ENCODE results near the gene SERPINA3.
"Not testable (repeated sequence)": the region's sequence is repeated elsewhere in the genome, so short reads cannot be mapped to it uniquely, and the experiment has no call there.

Gene SERPINA3

DNA sequence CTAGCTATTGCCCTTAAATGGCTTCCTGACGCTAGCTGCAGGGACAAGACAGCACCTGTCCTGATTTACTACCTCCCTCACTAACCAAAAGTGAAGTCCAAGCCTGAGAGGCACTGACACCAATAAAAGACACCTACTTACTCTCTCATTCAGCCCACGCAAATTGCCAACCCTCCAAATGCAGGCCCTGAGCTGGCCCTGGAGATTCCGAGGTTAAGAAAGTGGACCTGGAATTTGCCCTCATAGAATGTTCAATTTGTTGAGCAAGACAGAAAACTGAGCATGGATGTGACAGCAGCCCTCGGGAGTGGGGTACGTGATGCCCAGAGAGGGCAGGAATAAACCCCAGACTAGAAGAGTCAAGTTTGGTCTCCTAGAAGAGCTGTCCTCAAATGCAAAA lies 16.4 kb downstream of the SERPINA3 start:
- TF ChIP-seq POLR2AphosphoS5 (IDR thresholded peaks at IDR 0.05; ENCODE audit: low read depth, low read length) (no peak), POLR2A (IDR thresholded peaks at IDR 0.05; ENCODE audit: low read depth, low read length) (no peak), TAF1 (IDR thresholded peaks at IDR 0.05; ENCODE audit: borderline replicate concordance, low read depth, low read length) (no peak)
- DNase-seq (ENCODE audit: insufficient read length): no peak
- no peak for FAIRE-seq

DNA sequence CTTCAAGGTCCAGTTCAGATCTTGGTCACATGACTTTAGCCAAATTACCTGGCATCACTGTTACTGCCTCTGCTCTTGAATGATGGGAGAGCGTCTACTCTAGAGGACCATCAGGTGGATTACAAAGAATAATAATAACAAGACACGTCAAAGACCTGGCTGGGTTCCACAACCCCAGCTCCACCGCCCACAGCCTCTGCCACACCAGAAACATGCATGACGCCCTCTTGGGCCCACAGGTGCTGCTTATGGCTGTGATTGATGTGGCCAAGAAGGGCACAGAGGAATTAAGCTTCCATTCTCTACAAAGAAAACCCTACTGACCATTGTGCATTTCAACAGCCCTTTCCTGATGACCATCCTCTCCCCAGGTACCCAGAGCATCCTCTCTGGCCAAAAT lies 18.2 kb downstream of the SERPINA3 start:
- FAIRE-seq (no peak), DNase-seq (ENCODE audit: insufficient read length) (no peak)
- TF ChIP-seq TAF1 (IDR thresholded peaks at IDR 0.05; ENCODE audit: borderline replicate concordance, low read depth, low read length): no peak
- TF ChIP-seq POLR2AphosphoS5 (IDR thresholded peaks at IDR 0.05; ENCODE audit: low read depth, low read length): no peak

DNA sequence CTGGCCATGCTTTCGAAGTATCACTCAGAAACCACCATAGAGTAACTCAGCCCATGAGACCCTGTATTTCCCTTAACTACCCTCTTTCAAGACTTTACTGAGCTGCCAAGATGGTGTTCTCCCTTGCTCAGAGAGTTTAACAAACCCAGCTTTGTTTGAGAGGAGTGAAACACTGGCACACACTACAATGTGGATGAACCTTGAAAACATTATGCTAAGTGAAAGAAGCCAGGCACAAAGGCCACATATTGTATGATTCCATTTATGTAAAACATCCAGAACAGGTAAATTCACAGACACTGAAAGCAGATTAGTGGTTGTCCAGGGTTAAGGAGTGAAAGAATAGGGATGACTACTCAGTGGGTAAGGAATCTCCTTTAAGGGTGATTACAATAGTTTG lies 18.9 kb downstream of the SERPINA3 start:
- FAIRE-seq (no peak), DNase-seq (ENCODE audit: insufficient read length) (no peak)
- TF ChIP-seq POLR2AphosphoS5 (IDR thresholded peaks at IDR 0.05; ENCODE audit: low read depth, low read length) (no peak), POLR2A (IDR thresholded peaks at IDR 0.05; ENCODE audit: low read depth, low read length) (no peak), TAF1 (IDR thresholded peaks at IDR 0.05; ENCODE audit: borderline replicate concordance, low read depth, low read length) (no peak)

GRCh38 chr14:94631536-94632304 lies 19.5 kb downstream of the SERPINA3 start:
- DNase-seq (ENCODE audit: insufficient read length) (no peak), FAIRE-seq (no peak)
- no peak for TF ChIP-seq POLR2A (IDR thresholded peaks at IDR 0.05; ENCODE audit: low read depth, low read length)
- TF ChIP-seq TAF1 (IDR thresholded peaks at IDR 0.05; ENCODE audit: borderline replicate concordance, low read depth, low read length): no peak
- no peak for TF ChIP-seq POLR2AphosphoS5 (IDR thresholded peaks at IDR 0.05; ENCODE audit: low read depth, low read length)

- DNase-seq (ENCODE audit: insufficient read length) (no peak), FAIRE-seq (no peak)
- TF ChIP-seq TAF1 (IDR thresholded peaks at IDR 0.05; ENCODE audit: borderline replicate concordance, low read depth, low read length) (no peak), POLR2AphosphoS5 (IDR thresholded peaks at IDR 0.05; ENCODE audit: low read depth, low read length) (no peak), POLR2A (IDR thresholded peaks at IDR 0.05; ENCODE audit: low read depth, low read length) (no peak)
These were observed 20.1 kb downstream of the SERPINA3 start for GRCh38 chr14:94632305-94632590.

DNA sequence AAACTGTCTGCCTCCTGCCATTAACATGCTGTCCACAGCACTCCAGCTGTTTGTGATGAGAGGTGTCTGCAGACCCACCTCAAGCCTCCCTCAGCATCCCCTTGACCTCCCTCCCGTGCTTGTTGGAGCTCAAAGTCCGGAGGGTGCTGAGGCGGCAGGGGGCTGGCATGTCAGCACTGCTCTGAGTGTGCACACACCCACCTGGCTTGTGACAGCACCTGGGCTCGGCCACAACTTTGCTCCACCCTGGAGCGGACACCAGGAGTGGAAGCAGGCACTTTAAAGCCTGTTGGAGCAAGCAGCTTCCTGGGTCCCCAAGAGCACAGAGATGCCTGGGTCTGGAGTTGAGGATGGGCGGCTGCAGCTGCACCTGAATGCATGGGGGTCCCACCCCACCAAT lies 20.9 kb downstream of the SERPINA3 start:
- DNase-seq (ENCODE audit: insufficient read length): no peak
- FAIRE-seq: no peak
- no peak for TF ChIP-seq TAF1 (IDR thresholded peaks at IDR 0.05; ENCODE audit: borderline replicate concordance, low read depth, low read length)
- no peak for TF ChIP-seq POLR2AphosphoS5 (IDR thresholded peaks at IDR 0.05; ENCODE audit: low read depth, low read length)
- TF ChIP-seq POLR2A (IDR thresholded peaks at IDR 0.05; ENCODE audit: low read depth, low read length): no peak

DNA sequence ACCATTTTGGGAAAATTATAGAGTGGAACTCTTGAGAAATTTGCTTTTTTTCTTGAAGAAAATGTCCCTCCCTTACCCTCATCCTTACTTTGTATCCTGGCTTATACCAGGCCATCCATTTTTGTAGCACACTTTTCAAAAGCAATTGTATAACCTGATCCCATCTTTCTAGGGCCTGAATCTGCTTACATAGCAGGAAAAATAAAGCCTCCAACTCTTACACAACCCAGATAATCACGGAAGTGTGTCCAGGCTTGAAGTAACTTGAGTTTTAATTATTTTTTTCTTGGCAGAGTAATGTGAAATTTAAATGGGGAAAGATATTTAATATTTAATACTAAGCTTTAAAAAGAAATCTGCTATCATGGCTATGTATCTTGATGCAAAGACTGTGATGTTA lies 23.0 kb downstream of the SERPINA3 start:
- TF ChIP-seq POLR2AphosphoS5 (IDR thresholded peaks at IDR 0.05; ENCODE audit: low read depth, low read length): no peak
- TF ChIP-seq TAF1 (IDR thresholded peaks at IDR 0.05; ENCODE audit: borderline replicate concordance, low read depth, low read length): no peak
- TF ChIP-seq POLR2A (IDR thresholded peaks at IDR 0.05; ENCODE audit: low read depth, low read length): no peak
- FAIRE-seq (no peak), DNase-seq (ENCODE audit: insufficient read length) (no peak)

DNA sequence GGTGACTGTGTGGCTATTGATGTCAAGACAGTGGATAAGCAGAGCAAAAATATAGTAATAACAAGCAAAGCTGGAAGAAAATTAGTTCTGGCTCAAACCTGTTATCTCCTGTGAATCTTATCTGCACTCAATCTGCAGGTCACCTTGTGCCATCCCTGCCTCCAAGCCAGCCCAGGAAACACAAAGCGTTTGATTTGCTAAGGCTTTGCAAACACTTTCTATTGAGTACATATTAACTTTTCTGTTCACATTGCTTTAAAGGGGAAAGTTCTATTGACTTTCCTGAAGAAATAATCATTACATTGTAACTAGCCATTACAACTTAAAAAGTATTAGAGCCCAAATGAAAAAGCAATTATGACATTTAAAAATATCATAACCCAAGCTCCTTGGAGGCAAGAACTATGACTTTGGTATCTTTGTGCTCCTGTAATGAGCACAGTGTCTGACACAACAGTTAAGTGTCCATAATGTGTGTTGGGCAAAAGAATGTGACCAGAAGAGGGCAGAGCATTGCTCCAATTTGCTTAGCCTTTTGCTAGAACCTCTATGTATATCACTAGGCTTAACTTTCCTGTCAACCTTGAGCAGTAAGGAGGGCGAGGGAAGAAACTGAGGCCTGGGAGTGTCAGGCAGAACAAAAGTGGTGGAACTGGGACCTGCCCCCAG lies 24.7 kb downstream of the SERPINA3 start:
- DNase-seq (ENCODE audit: insufficient read length): no peak
- TF ChIP-seq POLR2AphosphoS5 (IDR thresholded peaks at IDR 0.05; ENCODE audit: low read depth, low read length) (no peak), POLR2A (IDR thresholded peaks at IDR 0.05; ENCODE audit: low read depth, low read length) (no peak), TAF1 (IDR thresholded peaks at IDR 0.05; ENCODE audit: borderline replicate concordance, low read depth, low read length) (no peak)
- FAIRE-seq: no peak

DNA sequence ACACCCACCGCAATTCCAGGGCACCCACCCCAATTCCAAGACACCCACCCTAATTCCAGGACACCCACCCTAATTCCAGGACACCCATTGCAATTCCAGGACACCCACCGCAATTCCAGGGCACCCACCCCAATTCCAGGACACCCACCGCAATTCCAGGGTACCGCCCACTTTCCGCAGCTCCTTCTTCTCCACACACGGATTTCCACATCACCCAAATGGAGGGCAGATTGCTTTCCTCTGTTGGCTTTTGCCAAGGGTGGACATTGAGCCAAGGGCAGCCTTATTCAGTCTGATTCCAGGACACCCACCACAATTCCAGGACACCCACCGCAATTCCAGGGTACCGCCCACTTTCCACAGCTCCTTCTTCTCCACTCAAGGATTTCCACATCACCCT lies 25.6 kb downstream of the SERPINA3 start:
- DNase-seq (ENCODE audit: insufficient read length); FAIRE-seq: not testable (repeated sequence)

DNA sequence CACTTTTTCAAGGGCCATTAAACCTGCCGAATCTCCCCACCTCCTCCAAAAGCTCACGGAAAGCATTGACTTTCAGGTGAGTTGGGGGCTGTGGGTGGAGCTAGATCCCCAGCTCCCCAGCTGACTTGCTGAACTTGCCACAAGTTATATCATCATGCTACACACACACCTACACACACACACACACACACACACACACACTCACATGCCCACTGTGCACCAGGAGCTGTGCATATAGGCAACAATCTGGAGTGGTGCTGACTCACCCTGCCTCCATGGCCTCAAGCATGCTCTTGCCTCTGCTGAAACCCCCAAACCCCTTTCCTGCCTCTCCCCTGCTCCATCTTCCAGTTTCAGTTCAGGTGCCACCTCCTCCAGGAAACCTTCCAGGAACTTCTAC lies 26.1 kb downstream of the SERPINA3 start:
- FAIRE-seq (no peak), DNase-seq (ENCODE audit: insufficient read length) (no peak)
- TF ChIP-seq POLR2AphosphoS5 (IDR thresholded peaks at IDR 0.05; ENCODE audit: low read depth, low read length) (no peak), POLR2A (IDR thresholded peaks at IDR 0.05; ENCODE audit: low read depth, low read length) (no peak), TAF1 (IDR thresholded peaks at IDR 0.05; ENCODE audit: borderline replicate concordance, low read depth, low read length) (no peak)

GRCh38 chr14:94638961-94639817 lies 27.0 kb downstream of the SERPINA3 start:
- DNase-seq (ENCODE audit: insufficient read length) (no peak), FAIRE-seq (no peak)

More at GRCh38 chr14:94638961-94639817, 27.0 kb downstream of the SERPINA3 start:
- TF ChIP-seq TAF1 (IDR thresholded peaks at IDR 0.05; ENCODE audit: borderline replicate concordance, low read depth, low read length) (no peak), POLR2AphosphoS5 (IDR thresholded peaks at IDR 0.05; ENCODE audit: low read depth, low read length) (no peak), POLR2A (IDR thresholded peaks at IDR 0.05; ENCODE audit: low read depth, low read length) (no peak)
